ENCODE results near the gene LASP1. TPM values are rescaled to one million over a fixed set of nuclear protein-coding genes. Genes with fewer than 3 reads are reported as not detected.

LASP1 gene
- total and polyA plus RNA-seq, 2 experiments from 2014 or later, result 198 to 250 TPM

DNA sequence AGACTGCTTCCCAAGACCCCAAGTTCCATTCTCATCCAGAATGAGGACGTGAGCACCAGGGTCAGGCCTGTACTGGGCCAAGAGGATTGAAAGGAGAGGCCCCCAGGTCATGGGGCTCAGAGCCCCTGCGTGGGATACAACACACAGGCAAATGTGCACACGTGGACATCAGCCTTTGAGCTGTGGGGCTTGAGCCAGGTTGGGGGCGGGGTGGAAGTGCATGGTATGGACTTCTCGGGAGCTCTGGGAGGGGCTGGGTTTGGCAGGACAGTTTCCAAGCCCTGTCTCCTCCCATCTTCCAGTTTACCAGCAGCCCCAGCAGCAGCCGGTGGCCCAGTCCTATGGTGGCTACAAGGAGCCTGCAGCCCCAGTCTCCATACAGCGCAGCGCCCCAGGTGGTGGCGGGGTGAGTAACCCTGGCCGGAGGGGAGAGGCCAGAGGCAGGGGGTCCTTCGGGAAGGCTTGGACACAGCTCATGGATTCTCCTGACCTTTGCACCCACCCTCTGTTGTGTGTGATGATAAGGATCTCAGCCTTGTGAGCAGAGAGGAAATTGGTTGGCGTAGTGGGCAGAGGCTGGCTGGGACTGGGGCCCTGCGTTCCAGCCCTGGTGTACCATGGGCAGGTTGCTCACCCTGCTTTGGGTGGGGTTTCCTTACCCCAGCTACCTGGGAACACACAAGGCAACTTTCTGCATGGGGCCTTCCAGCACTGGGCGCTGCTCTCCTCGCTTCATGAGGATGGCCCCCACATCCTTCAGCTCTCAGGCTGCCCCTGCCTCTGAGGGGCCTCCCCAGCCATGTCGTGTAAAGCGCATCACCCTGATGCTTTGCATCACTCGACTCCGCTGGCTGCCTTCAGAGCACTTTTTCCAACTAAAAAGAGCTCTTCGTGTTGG, 45.1 kb downstream of the LASP1 start:
- H3K27ac ChIP-seq, result no peak overlapping the region
- no peak for DNase-seq
- in situ Hi-C loops (cut with MboI), result no loop called here
- H4K20me1 ChIP-seq (ENCODE audit: insufficient read depth), result no peaks in the 10 kb centered on the region
- H3K27me3 ChIP-seq (replicated peaks; ENCODE audit: insufficient read depth), result no peaks in the 10 kb centered on the region
- no peak overlapping the region for H2AFZ ChIP-seq
- no peaks in the 10 kb centered on the region for H3K9me3 ChIP-seq (ENCODE audit: low read depth)
- no peak overlapping the region for H3K4me2 ChIP-seq (ENCODE audit: unreplicated experiment)
- H3K9me2 ChIP-seq (ENCODE audit: insufficient read depth), result no peaks in the 10 kb centered on the region
- H3K36me3 ChIP-seq (ENCODE audit: low read depth), result peaks cover 47% of the 10 kb centered on the region
- no peak overlapping the region for H3K4me3 ChIP-seq
- H3K4me1 ChIP-seq (ENCODE audit: insufficient read depth), result no peaks in the 10 kb centered on the region
- no peak overlapping the region for H3K9ac ChIP-seq
- peaks cover 26% of the 10 kb centered on the region for H3F3A ChIP-seq (ENCODE audit: insufficient read depth)
- TF ChIP-seq EZH2phosphoT487 (IDR thresholded peaks at IDR 0.05; ENCODE audit: insufficient read depth, low read depth), result no peak
- TF ChIP-seq EZH2 (IDR thresholded peaks at IDR 0.05; ENCODE audit: insufficient read depth, poor library complexity, severe bottlenecking), result no peak
- H3K79me2 ChIP-seq (ENCODE audit: insufficient read depth), result peaks cover 72% of the 10 kb centered on the region
- WGBS, 2 experiments (ENCODE audit: low coverage in 1 of 2, low lambda C conversion rate in 2 of 2, missing lambda C conversion rate in 2 of 2), result 78 to 80% methylated on average over 19 to 20 of the region's 20 CpGs

GRCh38 chr17:38915639-38915995, 45.8 kb downstream of the LASP1 start:
- no peak overlapping the region for H3K27ac ChIP-seq
- TF ChIP-seq EZH2 (IDR thresholded peaks at IDR 0.05; ENCODE audit: insufficient read depth, poor library complexity, severe bottlenecking) (no peak), EZH2phosphoT487 (IDR thresholded peaks at IDR 0.05; ENCODE audit: insufficient read depth, low read depth) (no peak)

DNA sequence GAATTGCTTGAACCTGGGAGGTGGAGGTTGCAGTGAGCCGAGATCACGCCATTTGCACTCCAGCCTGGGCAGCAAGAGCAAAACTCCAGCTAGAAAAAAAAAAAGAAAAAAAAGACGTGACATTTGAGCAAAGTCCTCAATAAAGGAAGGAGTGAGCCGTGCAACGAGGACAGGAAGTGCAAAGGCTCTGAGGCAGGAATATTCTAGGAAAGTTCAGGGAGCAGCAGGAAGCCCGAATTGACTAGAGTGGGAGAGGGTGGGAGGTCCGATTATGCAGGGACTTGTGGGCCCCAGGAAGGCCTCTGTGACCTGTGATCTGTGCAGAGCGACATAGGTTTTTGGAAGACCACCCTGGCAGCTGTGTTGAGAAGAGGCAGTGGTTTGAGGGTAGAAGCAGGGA, 46.9 kb downstream of the LASP1 start:
- Histone ChIP-seq H3K4me1 (ENCODE audit: insufficient read depth) (no peaks in the 10 kb centered on the region), H4K20me1 (ENCODE audit: insufficient read depth) (no peaks in the 10 kb centered on the region), H3K79me2 (ENCODE audit: insufficient read depth) (peaks cover 54% of the 10 kb centered on the region), H3K27ac (no peak overlapping the region), H3K4me2 (ENCODE audit: unreplicated experiment) (no peak overlapping the region), H2AFZ (no peak overlapping the region), H3K9me2 (ENCODE audit: insufficient read depth) (no peaks in the 10 kb centered on the region), H3K4me3 (no peak overlapping the region), H3K9ac (no peak overlapping the region), H3F3A (ENCODE audit: insufficient read depth) (peaks cover 38% of the 10 kb centered on the region), H3K27me3 (replicated peaks; ENCODE audit: insufficient read depth) (no peaks in the 10 kb centered on the region), H3K36me3 (ENCODE audit: low read depth) (peaks cover 54% of the 10 kb centered on the region), H3K9me3 (ENCODE audit: low read depth) (no peaks in the 10 kb centered on the region)
- in situ Hi-C loops (cut with MboI), result no loop called here
- TF ChIP-seq EZH2phosphoT487 (IDR thresholded peaks at IDR 0.05; ENCODE audit: insufficient read depth, low read depth) (no peak), EZH2 (IDR thresholded peaks at IDR 0.05; ENCODE audit: insufficient read depth, poor library complexity, severe bottlenecking) (no peak)
- no peak for DNase-seq
- WGBS, 2 experiments (ENCODE audit: low coverage in 1 of 2, low lambda C conversion rate in 2 of 2, missing lambda C conversion rate in 2 of 2), result 84 to 88% methylated on average over 8 of the region's 8 CpGs

More at GRCh38 chr17:38915639-38915995, 45.8 kb downstream of the LASP1 start:
- no peak overlapping the region for H3K4me3 ChIP-seq
- H3K27me3 ChIP-seq (replicated peaks; ENCODE audit: insufficient read depth), result no peaks in the 10 kb centered on the region
- H3K9me3 ChIP-seq (ENCODE audit: low read depth), result no peaks in the 10 kb centered on the region
- no peak overlapping the region for H3K9ac ChIP-seq
- H3K79me2 ChIP-seq (ENCODE audit: insufficient read depth), result peaks cover 66% of the 10 kb centered on the region
- no peak for DNase-seq
- H2AFZ ChIP-seq, result no peak overlapping the region
- H3K4me1 ChIP-seq (ENCODE audit: insufficient read depth), result no peaks in the 10 kb centered on the region
- H3F3A ChIP-seq (ENCODE audit: insufficient read depth), result peaks cover 27% of the 10 kb centered on the region
- H4K20me1 ChIP-seq (ENCODE audit: insufficient read depth), result no peaks in the 10 kb centered on the region
- H3K4me2 ChIP-seq (ENCODE audit: unreplicated experiment), result no peak overlapping the region
- WGBS, 2 experiments (ENCODE audit: low coverage in 1 of 2, low lambda C conversion rate in 2 of 2, missing lambda C conversion rate in 2 of 2), result 90 to 91% methylated on average over 7 of the region's 7 CpGs
- peaks cover 46% of the 10 kb centered on the region for H3K36me3 ChIP-seq (ENCODE audit: low read depth)
- no peaks in the 10 kb centered on the region for H3K9me2 ChIP-seq (ENCODE audit: insufficient read depth)
- in situ Hi-C loops (cut with MboI), result no loop called here

GRCh38 chr17:38917259-38917658, 47.4 kb downstream of the LASP1 start:
- in situ Hi-C loops (cut with MboI), result no loop called here

More at GRCh38 chr17:38917259-38917658, 47.4 kb downstream of the LASP1 start:
- Histone ChIP-seq H3K27me3 (replicated peaks; ENCODE audit: insufficient read depth) (no peaks in the 10 kb centered on the region), H4K20me1 (ENCODE audit: insufficient read depth) (no peaks in the 10 kb centered on the region), H3K36me3 (ENCODE audit: low read depth) (peaks cover 54% of the 10 kb centered on the region), H3K9ac (no peak overlapping the region), H3K9me3 (ENCODE audit: low read depth) (no peaks in the 10 kb centered on the region), H3K4me1 (ENCODE audit: insufficient read depth) (no peaks in the 10 kb centered on the region), H3K4me2 (ENCODE audit: unreplicated experiment) (no peak overlapping the region), H2AFZ (no peak overlapping the region), H3K9me2 (ENCODE audit: insufficient read depth) (no peaks in the 10 kb centered on the region), H3K79me2 (ENCODE audit: insufficient read depth) (peaks cover 49% of the 10 kb centered on the region), H3F3A (ENCODE audit: insufficient read depth) (peaks cover 43% of the 10 kb centered on the region), H3K4me3 (no peak overlapping the region), H3K27ac (no peak overlapping the region)
- DNase-seq, result no peak
- TF ChIP-seq EZH2phosphoT487 (IDR thresholded peaks at IDR 0.05; ENCODE audit: insufficient read depth, low read depth) (no peak), EZH2 (IDR thresholded peaks at IDR 0.05; ENCODE audit: insufficient read depth, poor library complexity, severe bottlenecking) (no peak)
- WGBS, 2 experiments (ENCODE audit: low coverage in 1 of 2, low lambda C conversion rate in 2 of 2, missing lambda C conversion rate in 2 of 2), result 98 to 99% methylated on average over 3 of the region's 3 CpGs

Measured in GM23248 (cell line).